Ovary (tissue), 3 donors: ENCODE results near the gene TNFRSF4.

ENCODE experiments used
- EP300 ChIP-seq: sonication (generic); formaldehyde crosslinking; IDR thresholded peaks from one replicate; pipeline ENCODE4 v1.6.1; 2017; ENCODE audit warnings: antibody characterized with exemption
- POLR2A ChIP-seq: fragments of 450-650 bp; IDR thresholded peaks from one replicate; pipeline ENCODE4 v1.6.1; 2017; ENCODE audit warnings: antibody characterized with exemption, mild to moderate bottlenecking, moderate library complexity
- TF ChIP-seq, protein P1 (sequence below), 3 donors: fragments of 450-650 bp in 2 of 3; fragments of 200-600 bp in 1 of 3; IDR thresholded peaks; one replicate each; pipeline versions ENCODE4 v1.5.1 to v1.8.0; 2016 to 2022; ENCODE audit warnings: antibody characterized with exemption in 3 of 3, mild to moderate bottlenecking in 1 of 3
- donor health status: DM: no; HTN: no; CAD: no.

DNA sequence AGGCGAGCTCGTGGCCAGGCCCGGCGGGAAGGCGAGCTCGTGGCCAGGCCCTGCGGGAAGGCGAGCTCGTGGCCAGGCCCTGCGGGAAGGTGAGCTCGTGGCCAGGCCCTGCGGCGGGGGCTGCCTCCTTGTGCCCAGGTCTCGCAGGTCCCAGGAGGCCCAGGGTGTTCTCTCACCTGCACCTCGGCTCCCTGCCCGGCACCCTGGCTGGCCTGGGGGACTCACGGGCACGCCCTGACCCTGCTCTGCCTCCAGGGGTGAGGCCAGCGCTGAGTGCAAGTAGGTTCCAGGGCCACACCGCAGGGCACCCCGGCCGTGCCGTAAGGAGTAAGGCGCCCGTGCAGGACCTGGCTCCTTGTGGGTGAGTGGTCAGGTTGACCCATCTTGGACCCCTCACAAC is 13.4 kb upstream of the TNFRSF4 start:
- TF ChIP-seq EP300 = no peak
- TF ChIP-seq, protein P1, sequence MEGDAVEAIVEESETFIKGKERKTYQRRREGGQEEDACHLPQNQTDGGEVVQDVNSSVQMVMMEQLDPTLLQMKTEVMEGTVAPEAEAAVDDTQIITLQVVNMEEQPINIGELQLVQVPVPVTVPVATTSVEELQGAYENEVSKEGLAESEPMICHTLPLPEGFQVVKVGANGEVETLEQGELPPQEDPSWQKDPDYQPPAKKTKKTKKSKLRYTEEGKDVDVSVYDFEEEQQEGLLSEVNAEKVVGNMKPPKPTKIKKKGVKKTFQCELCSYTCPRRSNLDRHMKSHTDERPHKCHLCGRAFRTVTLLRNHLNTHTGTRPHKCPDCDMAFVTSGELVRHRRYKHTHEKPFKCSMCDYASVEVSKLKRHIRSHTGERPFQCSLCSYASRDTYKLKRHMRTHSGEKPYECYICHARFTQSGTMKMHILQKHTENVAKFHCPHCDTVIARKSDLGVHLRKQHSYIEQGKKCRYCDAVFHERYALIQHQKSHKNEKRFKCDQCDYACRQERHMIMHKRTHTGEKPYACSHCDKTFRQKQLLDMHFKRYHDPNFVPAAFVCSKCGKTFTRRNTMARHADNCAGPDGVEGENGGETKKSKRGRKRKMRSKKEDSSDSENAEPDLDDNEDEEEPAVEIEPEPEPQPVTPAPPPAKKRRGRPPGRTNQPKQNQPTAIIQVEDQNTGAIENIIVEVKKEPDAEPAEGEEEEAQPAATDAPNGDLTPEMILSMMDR (IDR thresholded peaks at IDR 0.05) = no peak
- no peak for TF ChIP-seq POLR2A
